SIG-M5 (cell line): ENCODE measurements around the gene ZBTB47.

Experiments used
- DNase-seq: peaks from one replicate; lab custom pipeline; 2025; lab: John Stamatoyannopoulos, UW

The ZBTB47 gene

GRCh38 chr3:42699511-42699971 is 46.0 kb downstream of the ZBTB47 start:
- DNase-seq = no peak

- DNase-seq = no peak
Measured at GRCh38 chr3:42700366-42701288, 47.1 kb downstream of the ZBTB47 start.

- no peak for DNase-seq
Measured at GRCh38 chr3:42701371-42702065, 48.0 kb downstream of the ZBTB47 start.

- DNase-seq = no peak
Measured at GRCh38 chr3:42702066-42702951, 48.8 kb downstream of the ZBTB47 start, which contains the start of gene HHATL. Gene HHATL, minus strand, starts transcription at chr3:42702798. Its CDS starts 1,972 bp downstream, at chr3:42700826.

- no peak for DNase-seq
Measured at GRCh38 chr3:42702982-42703694, 49.6 kb downstream of the ZBTB47 start.

GRCh38 chr3:42703695-42704025 is 50.2 kb downstream of the ZBTB47 start:
- no peak for DNase-seq

- DNase-seq = no peak
Measured at GRCh38 chr3:42704136-42704841, 50.8 kb downstream of the ZBTB47 start.

- DNase-seq = no peak
Measured at GRCh38 chr3:42705058-42705767, 51.7 kb downstream of the ZBTB47 start.

GRCh38 chr3:42705962-42706585 is 52.6 kb downstream of the ZBTB47 start:
- DNase-seq = no peak

GRCh38 chr3:42706721-42707619 is 53.5 kb downstream of the ZBTB47 start:
- DNase-seq = no peak

- DNase-seq = no peak
Measured at GRCh38 chr3:42707620-42708355, 54.3 kb downstream of the ZBTB47 start.

GRCh38 chr3:42708611-42709151 is 55.2 kb downstream of the ZBTB47 start:
- no peak for DNase-seq

GRCh38 chr3:42709621-42710020 is 56.1 kb downstream of the ZBTB47 start:
- DNase-seq = no peak

- DNase-seq = no peak
Measured at GRCh38 chr3:42710323-42711021, 57.0 kb downstream of the ZBTB47 start.

GRCh38 chr3:42711491-42712343 is 58.2 kb downstream of the ZBTB47 start:
- DNase-seq = no peak

GRCh38 chr3:42712344-42712648 is 58.8 kb downstream of the ZBTB47 start:
- no peak for DNase-seq
